ENCODE results near the gene HOXA3.

- TF ChIP-seq EZH2 (IDR thresholded peaks at IDR 0.05; ENCODE audit: low read depth) (no peak), CTCF (conservative IDR thresholded peaks at IDR 0.05) (no peak)
Measured at GRCh38 chr7:27197137-27198042, 45.0 kb upstream of the HOXA3 start.
